NCI-H526 treated with DMSO at 0.1 percent for 48 hours (cell line): ENCODE measurements around the gene LAMTOR3.

Source experiments
- DNase-seq: peaks from one replicate; lab custom pipeline; 2025; lab: John Stamatoyannopoulos, UW

Gene LAMTOR3

DNA sequence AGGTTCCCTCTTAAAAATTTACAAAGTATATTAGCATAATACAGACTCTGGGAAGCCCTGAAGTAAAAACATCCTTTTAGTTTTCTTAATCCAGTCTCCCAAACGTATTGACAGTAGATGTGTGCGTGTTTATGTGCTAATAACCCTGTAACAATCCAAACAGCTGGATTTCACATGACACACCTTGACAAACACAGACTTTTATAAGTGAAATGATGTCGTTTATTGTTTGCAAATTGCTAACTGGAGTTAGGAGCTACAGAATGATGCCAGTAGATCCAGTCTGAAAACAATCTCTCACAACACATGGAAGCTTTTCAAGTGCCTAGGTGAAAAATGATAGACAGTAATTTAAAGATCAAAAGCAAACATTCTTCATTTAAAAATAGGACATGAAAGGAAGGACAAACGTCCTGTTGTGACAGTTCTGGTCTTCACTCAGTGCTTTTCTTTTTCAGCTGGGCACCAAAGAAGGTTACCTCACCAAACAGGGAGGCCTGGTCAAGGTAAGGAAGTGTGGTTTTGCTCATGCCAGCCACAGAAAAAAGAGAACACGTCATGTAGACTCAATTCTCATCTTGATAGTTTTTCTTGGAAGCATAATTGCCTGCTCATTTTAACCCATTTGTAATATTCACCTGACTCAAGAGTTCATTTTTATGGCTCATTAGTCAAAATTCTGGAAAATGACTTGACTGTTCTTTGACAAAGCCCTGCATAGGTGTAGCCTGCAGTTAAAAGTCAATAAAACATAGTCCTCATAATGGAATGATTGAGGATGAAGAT lies 32.9 kb downstream of the LAMTOR3 start:
- DNase-seq = no peak

DNA sequence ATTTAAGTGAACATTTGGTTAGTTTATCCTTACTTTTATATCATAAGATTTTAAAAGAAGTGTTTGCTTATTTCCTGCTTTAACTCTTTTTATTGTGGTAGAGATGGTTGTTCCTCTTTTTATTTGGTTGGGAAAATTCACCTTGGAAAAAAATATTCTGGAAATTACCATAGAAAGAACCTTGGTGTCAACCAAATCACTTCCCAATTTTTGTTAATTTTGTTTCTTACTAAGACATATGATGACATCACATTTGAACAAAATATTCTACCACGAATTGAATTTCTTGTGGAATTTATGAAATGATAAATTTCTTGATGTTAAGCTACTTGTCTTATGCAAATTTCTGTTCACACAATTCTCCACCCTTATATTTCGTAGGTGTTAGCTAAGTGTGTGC lies 33.7 kb downstream of the LAMTOR3 start:
- DNase-seq = no peak

DNA sequence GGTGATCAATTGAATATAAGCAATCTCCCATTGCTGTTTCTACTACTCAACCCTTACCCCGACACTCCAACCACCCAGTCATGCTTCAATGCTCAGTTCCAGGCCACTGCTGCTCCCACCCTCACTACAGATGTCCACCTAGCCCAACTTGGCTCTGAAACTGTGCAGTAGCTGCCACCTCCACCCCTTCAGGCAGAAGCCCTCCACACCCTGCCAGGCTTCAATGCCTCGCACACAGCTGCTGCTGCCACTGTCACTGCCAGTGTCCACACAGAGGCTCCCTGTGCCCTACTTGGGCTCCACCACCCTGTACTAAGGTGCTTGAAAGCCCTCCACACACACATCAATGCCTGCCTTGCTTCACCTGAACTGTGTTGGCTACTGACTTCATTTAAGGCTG lies 34.6 kb downstream of the LAMTOR3 start:
- no peak for DNase-seq

DNA sequence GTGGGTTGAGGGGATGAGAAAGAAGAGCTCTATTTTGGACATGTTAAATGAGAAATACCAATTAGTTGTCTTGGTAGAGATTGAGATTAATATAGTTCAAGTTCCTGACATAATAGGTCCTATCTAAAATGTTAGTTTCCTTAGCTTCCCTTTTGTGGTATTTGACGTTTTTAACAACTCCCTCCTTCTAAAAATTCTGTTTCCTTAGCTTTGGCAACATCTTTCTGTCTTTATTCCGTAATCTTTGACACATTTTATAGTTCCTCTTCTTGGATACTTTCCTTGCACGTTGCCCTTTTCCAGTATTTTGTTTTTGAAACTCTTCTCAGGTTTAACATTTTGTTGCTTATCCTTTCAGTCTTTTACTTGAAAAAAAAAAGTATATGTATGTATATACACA lies 36.9 kb downstream of the LAMTOR3 start:
- DNase-seq = no peak

DNA sequence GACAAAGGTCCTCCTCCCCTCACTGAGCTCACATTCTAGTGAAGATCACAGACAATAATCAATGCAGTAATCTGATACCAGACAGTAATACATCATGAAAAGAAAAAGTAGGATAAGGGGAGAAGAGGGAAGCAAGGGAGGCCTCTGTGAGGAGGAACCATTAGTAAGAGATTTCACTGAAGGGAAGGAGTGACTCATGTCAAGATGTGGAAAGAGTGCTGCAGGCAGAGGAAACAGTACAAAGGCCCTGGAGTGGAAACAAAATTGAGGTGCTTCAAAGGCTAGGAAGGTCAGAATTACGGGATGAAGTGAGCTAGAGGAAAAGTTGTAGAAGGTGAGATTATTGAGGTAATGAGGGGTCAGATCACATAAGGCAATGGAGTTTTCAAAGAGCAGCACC lies 38.1 kb downstream of the LAMTOR3 start:
- no peak for DNase-seq

DNA sequence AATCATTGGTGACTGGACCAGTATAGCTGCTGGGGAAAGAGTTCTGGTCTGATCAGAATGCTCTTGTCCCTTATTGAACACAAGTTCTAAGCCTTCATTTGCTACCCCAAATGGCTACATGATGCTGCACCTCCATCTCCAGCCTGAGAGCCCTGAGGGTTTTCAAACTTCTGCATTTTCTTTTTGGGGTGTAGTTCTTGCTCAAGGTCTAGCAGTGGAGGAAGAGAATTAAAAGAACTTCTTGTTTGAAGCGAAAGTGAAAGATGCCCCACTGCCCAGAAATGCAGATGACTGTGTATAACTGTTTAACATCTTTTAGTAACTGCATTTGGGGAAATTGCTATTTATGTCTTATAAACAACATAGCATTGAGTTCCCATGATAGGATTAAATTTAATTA lies 38.5 kb downstream of the LAMTOR3 start:
- no peak for DNase-seq

DNA sequence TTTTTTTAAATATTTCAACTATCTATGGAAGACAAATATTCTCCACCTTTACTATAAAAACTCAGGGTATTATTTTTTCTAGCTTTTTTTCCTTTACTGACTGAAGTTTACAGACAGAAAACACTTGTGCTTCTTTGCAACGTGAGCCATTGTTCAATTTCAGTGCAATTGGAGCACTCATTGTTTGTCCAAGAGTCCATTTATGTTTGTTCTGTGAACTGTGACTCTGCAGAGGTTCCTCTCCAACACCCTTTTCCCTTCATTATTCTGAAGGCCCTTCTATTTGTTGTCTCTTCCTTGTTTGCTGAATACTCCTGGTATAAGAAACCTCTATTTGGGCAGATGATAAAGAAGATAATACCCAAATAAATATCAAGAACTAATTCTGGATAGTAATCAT lies 40.2 kb downstream of the LAMTOR3 start:
- DNase-seq = no peak

DNA sequence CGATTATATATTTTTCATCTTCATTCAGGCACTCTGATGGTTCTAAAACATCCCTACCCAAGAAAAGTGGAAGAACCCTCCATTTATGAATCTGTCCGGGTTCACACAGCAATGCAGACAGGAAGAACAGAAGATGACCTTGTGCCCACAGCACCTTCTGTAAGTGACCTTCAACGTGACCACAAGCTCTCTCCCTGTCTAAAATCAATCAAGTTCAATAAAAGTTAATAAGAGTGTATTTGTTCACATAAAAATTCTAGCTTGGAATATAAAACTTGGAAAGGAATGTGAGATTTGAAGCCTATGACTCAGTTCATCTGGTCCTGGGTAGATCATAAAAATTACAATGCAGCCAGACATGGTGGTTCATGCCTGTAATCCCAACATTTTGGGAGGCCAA lies 41.0 kb downstream of the LAMTOR3 start:
- DNase-seq = no peak

DNA sequence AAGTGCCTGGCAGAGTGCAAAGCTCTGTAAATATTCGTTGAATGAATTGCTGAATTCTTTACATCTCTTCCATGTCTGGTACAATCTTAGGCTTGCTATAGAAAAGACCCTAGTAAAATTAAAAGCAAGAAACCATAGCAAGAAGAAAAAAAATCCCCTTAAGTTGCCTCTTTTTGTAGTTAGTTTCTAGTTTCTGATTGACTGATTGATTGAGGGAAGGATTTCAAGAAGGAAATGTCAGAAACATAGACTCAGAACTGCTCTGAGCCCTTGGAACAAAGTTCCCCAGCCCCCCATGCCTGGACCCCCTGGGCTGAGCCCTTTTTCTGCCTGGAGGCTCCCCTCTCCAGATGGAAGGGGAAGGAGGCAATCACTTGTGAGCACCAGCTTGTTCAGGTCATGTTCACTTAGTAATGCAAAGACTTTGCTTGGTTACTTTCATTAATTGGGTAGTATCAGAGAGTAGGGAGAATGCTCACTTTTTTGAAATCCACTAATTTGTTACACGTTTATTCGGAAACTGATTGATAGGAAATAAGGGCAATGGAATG lies 42.0 kb downstream of the LAMTOR3 start:
- DNase-seq = no peak

DNA sequence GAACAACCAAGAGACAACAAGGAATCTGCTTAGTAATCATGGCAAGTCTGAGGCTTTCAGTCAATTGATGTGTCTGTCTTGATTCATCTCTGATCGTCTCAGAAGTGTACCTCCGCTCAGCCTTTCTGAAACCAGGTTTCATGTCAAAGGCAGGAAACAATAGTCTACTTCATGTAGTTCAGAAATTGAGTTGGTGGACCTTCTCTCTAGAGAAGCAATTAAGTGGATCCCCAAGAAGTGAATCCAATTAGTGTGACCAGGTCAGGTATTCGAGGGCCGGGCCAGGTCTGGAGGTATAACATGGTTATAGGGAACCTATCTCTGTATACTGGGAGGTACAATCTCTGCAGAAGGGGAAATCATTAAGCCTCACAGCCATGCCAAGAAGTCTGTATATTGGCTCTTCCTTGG lies 45.6 kb downstream of the LAMTOR3 start:
- no peak for DNase-seq

DNA sequence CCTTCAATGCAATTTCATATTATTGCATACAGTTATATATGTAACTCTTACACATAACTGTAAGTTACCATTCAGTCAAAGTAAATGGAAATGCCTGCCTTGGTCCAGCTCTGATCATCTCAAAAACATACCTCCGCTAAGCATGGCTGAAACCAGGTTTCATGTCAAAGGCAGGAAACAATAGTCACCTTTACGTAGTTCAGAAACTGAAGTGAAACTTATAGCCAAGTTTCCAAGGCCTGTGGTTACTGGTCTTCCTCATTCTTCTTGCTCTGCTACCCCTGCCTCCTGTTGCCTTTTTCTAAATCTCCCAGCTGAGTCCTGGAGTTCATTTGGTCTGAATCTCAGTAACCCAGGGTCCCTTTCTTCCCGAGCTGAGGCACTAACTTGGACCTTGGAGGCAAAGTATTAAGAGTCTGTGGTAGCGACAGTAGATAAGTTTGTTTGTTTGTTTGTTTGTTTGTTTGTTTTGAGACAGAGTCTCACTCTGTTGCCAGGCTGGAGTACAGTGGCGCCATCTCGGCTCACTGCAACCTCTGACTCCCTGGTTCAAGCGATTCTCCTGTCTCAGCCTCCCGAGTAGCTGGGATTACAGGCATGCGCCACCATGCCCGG lies 46.8 kb downstream of the LAMTOR3 start:
- no peak for DNase-seq

DNA sequence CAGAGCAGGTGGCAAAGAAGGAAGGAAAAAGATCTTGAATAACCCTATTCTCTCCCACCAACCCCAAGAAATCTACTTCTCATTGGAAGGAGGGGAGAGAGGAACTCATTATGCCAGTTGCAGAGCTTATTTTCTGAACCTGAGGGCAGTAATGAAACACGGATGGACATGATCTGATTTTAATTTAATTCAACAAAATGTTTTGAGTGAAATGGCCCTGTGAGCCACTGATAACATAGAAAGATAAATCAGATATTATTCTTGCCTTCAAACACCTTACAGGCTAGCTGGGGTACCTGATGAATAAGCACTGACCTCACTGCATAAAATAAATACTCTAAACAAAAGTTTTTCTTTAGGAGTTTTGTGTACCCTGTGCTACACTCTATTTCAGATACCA lies 47.3 kb downstream of the LAMTOR3 start:
- DNase-seq = no peak

DNA sequence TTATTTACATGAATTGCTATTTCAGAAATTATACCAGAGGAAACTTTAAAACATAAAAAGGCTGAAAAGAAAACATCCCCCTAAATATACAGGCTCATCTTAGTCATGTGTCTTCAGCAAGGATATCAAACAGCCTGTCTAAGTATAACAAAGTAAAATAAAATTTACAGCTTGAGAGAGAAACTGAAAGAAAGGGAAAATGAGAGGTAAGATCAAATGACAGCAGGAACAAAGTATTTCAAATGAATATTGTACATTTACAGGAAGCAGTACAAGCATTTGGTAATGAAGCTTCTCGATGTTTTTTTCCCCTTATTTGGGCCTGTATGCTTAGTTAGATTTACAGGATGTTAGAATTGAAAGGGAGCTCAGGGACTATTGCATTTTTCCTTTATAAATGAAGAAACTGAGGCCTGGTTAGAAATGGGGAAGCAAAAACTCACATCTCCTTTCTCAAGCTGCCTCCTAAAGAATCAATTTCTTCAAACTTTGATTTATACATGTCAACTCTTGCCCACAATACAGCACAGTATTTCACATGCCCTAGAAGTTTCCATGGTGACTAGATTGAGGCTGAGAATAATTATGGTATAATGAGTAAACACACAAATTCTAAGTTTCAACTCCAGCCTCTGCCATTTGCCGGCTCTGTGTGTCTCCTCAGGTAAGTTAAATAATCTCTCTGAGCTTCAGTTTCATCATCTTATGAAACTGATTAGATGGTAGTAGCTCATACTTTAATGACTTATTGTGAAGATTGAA lies 48.3 kb downstream of the LAMTOR3 start:
- no peak for DNase-seq

DNA sequence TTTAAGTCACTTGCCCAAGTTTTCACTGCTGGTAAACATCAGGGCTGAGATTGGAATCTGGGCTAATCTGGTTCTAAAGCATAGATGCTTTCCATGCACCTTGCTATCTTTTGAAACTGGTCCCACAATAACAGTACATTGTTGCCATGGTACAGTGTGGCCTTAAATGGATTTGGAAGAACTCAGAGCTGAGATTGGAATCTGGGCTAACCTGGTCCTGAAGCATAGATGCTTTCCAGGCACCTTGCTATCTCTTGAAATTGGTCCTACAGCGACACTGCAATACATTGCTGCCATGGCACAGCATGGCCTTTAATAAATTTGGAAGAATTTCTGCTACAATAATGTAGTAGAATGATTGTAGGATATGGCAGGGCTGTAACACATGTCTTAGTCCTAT lies 49.0 kb downstream of the LAMTOR3 start:
- DNase-seq = no peak

DNA sequence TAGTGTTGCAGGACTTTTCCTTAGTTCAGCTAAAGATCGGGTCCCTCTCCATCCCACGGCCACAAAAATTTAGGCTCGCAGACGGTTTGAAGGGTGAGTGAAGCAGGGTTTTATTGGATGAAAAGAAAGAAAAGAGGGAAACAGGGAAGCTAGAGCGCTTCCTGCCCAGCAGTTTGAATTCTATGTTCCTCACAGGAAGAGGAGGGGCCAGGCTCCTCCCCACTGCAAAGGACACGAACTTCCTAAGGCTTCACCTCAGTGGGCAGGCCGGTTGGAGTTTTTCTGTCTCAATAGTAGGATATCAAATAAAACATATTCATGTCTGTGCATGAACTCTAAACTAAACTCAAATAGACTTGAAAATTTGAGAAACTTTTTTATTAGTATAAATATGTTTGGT lies 50.2 kb downstream of the LAMTOR3 start:
- DNase-seq = no peak

DNA sequence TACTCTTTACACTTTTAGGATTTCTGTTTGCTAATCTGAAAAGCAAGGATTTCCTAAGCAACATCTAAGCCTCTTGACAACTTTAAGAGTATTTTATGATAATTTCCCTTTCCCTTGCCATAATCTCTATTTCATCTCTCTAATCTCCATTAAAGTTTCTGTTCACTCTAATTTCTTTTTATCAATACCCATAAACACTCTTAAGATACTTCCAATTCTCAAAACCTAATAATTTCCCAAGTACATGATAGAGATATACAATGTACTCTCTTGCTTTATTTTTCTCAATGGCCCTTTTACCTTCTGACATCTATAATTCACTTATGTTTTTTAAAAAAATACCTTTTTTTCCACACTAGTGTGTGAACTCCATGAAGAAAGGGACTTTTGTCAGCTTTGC lies 50.8 kb downstream of the LAMTOR3 start:
- DNase-seq = no peak

DNA sequence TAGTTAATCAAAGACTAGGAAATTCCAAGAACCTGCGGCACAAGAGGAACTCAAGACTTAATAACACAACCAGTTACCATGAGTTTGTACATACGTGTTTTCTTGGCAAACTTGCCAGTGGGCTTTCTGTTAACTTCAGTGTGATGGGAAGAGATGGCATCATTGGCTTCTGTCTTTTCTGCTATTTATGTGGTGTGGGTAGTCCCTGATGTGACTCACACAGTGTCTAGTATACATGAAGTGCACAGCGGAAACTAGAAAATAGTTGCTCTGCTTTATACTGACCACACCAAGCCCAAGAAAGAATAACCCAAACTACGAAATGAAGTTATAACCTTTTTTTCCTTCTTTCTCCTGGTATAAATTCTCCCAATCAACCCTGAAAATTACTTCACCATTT lies 53.1 kb downstream of the LAMTOR3 start:
- DNase-seq = no peak

DNA sequence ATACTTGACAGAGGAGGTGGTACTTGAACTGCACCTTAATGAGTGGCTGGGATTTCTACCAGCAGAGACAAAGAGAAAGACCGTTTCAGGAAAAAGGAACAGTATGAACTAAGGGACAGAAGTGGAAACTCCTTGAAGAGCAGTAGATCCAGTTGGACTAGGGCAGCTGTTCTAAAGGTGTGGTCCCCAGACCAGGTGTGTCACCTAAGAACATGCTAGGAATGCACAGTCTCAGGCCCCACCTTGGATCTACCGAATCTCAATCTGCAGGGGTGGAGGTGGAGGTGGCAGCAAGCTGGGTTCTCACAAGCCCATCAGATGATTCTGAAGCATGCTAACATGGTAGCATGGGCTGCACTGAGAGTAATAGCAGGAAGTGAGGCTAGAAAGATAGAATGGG lies 55.3 kb downstream of the LAMTOR3 start:
- no peak for DNase-seq

DNA sequence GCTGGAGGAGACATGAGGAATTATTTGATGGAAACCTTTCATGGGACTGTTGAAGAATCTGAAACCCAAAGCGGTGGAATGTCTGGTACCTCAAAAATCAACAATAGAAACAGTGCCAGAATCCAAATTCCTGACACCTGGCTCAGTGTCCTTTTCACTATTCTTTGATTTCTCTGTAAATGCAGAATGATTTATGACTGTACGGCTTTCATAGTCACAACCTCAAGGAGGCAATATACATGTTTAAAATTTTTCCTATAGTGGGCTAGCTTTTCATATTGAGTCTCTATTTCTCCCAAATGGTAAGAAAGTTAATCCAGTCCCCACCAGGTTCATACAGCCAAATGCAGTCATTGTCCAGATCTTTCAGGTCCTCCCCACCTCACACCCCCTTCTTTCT lies 58.3 kb downstream of the LAMTOR3 start:
- DNase-seq = no peak

DNA sequence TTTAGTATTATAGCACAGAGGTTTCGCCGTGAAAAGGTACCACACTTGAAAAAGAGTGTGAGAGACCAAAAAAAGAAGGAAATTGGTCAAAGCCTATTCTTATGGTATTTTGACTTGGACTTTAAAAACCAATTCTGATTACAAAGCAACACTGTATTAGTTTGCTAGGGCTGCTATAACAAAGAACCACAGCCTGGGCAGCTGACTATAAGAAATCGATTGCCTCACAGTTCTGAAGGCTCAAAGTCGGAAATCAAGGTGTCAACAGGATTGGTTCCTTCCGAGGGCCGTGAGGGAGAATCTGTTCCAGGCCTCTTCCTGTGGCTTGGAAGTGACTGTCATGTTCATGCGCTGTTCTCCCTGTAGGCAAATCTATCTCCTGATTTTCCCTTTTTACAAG lies 59.7 kb downstream of the LAMTOR3 start:
- no peak for DNase-seq

DNA sequence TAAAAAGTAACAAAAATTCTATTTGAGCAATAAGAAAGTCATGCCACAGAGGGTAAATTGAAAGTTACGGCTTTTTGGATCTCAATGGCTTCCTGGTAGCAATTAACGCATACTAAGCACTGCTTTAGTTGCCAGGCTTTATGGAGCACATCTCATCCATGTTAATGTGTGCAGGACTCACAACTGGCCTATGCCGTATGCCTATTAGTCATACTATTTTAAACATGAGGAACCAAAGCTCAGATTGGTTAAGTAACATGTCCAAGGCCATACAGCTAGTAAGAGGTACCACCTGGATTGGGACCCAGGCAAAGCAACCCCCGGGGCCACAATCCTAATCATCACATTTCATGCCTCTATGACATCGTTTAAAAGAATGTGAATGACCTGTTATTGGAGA lies 60.5 kb downstream of the LAMTOR3 start:
- no peak for DNase-seq

DNA sequence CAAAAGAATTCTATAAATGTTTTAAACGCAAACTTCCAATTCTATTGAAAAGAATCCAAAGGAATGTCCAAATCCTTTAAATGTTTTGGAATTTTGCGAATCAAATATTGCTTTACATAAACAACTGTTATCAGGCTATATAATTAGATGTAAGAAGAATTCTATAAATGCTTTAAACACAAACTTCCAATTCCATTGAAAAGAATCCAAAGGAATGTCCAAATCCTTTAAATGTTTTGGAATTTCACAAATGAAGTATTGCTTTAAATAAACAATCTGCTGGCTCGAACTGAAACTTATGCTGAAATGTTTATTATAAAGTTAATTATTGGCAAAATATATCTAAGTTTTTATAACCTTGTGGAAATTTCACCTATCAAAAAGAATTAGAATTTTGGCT lies 61.5 kb downstream of the LAMTOR3 start:
- DNase-seq = no peak

DNA sequence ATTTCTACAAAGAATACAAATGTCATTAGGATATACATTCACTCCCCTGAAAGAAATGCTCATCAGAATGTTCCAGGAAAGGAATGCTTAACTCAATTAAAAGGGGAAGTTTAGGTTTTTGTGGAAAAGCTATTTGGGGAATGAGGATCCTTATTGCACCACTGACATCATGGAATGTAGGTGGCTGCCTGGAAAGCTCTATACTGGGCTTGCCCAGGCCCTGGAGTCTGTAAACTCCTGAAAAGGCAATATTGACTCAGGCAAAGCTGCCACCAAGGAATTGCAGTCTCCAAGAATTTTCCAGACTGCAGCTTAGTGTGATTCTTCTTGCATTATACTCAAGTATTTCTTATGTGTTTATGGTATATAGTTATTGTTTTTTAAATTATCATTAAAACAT lies 61.9 kb downstream of the LAMTOR3 start:
- DNase-seq = no peak
